HG03520 (cell line): ENCODE results near the gene IL1RL1.
"Not testable (repeated sequence)": the region's sequence is repeated elsewhere in the genome, so short reads cannot be mapped to it uniquely, and the experiment has no call there.

Experiments used
- ATAC-seq: cut with Tn5 transposase; IDR thresholded peaks from one replicate; pipeline ENCODE4 v1.9.1; 2021; ENCODE audit warnings: mild to moderate bottlenecking, moderate library complexity; ENCODE audit not compliant: unreplicated experiment

IL1RL1 gene

DNA sequence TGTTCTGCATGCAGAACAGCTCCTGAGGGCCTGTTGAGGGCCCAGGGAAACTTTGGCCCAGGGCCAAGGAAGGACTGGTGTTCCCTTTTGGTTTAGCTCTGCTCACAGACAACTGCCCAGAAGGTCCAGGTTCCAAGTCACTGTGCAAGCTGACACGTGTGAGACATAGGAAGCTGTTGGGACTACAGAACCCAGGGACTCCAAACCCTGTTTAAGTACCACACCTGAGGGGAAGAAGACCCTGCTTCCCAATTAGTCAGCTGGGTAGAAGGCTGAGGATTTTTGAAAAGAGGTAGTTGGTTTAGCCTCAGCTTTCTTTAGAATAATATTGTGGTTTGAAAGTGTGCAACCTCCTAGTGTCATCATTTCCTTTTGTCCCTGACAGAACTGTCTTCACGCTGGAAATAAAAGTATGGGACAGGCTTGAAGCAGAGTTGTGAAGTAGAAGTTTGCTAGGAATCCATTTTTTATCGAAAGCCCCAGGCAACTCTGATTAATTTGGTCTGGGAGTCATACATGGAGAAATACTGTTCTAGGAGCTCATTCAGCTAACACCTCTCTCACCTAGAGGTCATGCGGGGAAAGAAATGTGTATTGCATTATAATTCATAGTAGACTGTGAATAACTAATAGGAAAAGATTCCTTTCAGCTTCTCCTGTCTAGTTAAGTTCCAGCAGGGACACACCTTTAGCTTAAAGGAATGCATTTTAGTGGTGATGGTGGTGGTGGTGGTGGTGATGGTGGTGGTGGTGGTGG is 19.9 kb upstream of the IL1RL1 start:
- ATAC-seq = no peak

DNA sequence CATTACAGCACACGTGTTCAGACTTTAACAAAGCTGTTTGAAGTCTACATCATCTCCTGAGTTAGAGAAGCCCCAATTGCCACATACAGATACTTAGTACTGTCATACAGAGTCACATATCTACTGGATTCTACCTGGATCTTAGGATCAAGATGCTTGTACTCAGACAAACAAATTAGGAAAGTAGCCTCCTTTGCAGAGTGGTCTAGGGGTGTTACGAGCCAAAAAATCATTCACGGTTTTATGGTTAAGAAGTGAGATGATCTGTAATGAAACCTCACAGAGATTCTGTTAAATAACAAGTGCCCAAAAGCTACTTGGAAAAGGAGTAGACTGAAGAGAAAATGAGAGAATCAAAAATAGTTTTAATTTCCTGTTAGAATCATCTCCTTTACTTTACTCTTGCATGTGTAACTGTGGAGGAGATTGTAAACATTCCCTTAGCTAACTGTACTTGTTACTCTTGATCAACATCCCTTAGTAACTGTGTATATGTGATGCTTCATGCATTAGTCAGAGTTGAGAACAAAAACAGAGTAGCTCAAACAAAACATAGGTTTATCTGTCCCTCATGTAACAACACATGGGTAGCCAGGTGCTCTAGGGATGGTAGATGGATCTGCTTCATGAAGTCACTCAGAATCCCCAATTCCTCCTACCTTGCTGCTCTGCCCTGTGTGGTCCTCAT is 16.4 kb upstream of the IL1RL1 start:
- no peak for ATAC-seq

DNA sequence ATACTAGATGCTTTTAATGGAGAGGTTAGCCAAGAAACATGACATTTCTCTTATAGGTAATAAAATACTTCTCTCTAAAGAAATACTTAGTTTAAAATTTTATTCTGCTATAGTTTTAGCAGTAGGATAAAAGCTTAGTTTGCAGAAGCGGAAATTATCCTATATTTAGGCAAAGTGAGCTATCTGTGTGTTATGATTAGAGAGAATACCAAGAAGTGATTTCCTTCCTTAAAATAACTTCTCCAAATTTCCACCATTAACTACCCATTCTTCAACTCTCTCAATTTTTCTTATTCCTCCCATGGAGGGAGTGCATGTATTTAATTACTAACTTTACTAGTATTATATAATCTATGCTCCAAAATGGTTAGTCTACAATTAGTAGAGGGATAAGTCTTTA is 15.8 kb upstream of the IL1RL1 start:
- ATAC-seq = no peak

DNA sequence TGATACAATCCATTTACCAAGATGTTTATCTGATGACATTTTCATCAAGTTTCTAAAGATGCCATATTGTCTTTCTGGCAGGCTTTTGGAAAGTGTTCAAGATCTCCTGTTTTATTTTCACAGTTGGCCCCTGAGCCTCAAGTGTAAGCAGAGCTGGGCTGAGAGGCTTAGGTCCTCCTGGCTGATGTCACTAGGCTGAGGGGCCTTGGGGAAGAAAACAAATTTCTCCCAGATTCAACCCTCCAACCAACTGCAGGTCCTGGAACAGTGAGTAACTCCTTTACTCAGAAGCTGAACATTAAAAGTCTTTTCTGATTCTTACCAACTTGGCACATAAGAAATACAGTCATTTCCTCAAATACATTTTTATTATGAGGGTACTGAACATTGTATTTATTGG is 14.9 kb upstream of the IL1RL1 start:
- no peak for ATAC-seq

DNA sequence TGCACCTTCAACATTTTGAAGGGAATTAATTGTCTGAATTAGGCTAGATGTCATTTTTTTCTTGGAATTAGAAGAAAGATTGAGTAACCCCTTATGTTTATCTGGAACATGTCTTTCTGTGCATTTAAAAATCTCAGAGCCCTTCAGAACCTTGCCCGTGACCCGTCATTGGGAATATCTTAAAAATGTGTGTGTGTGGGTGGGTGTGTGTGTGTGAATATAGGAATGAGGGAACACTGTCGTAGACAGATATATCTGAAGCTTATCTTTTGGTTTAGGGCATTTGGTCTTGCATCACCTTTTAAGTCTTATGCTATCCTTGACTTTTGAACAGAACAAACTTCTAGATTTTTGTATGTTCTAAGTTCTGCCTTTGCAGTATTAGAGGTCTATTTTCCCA is 13.5 kb upstream of the IL1RL1 start:
- ATAC-seq = no peak

DNA sequence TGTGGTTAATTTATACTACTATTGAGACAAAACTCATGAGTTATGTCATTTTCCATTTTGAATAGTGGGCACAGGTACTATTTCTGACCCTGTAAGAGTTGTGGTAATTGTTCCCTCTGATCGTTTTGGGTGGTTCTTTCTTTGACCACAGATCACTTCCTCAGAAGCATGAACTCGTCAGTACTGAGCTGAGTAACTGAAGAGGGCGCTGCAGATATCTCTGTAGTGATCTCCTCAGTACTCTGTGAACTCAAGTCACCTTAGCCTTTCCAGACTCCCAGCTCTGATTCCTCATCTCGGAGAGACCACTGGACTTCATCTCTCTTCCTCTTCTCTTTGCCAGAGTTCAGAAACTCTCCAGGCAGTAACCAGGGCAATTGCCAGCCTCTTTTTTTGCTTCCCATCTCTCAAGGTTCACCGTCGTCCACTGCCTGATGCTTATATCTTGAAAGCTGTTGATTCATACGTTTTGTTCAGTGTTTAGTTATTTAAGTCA is 9.4 kb upstream of the IL1RL1 start:
- peak; percentile 96 for ATAC-seq

DNA sequence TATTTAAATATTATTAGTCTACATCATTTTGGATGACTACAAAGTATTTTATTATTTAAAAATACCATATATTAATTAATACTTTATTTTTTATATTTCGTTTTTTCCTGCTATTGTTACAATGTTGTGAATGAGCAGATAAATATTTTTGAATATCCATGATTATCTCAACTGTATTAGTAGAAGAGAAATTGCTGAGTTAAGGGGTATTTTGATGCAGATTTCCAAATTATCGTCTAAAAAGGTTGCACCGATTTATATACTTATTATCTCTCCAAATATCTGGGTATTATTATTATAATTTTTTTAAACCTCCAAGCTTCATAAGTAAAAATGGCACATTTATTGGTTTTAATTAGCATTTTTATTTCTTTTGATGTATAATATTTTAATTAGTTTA is 8.9 kb upstream of the IL1RL1 start:
- no peak for ATAC-seq

DNA sequence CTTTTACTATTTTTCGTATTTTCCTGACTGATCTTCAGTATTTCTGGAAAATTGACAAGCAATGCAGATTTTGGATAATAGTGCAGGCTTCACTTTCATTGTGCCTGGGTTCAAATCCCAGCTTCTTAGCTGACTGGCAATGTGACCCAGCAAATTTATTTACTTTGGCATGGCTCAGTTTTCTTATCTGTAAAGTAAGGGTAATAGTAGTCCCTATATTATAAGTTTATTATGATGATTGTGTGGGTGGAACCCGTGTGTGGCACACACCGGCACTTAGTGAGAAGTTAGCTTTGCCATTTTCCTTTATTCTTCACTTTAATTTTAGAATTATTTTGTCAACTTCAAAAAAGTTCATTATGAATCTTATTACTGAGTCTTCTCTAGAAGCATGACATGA is 7.8 kb upstream of the IL1RL1 start:
- no peak for ATAC-seq

DNA sequence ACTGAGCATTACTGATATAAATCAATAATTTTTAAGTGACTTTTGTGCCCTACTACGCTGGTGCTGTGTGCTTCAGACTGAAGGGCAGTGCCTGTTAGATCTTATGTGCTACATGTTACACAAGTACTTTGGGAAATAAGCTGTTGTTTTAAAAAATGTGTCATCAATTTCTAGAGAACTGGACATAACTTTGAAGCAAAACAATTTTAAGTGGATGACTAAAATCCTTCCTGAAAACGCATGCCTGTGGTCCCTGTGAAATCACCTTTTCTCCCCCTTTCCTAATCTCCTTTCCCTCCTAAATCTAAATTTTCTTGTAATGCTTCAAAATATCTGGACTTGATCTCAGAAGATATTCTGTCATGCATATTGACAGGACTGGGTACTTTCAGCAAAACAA is 7.1 kb upstream of the IL1RL1 start:
- ATAC-seq = no peak

DNA sequence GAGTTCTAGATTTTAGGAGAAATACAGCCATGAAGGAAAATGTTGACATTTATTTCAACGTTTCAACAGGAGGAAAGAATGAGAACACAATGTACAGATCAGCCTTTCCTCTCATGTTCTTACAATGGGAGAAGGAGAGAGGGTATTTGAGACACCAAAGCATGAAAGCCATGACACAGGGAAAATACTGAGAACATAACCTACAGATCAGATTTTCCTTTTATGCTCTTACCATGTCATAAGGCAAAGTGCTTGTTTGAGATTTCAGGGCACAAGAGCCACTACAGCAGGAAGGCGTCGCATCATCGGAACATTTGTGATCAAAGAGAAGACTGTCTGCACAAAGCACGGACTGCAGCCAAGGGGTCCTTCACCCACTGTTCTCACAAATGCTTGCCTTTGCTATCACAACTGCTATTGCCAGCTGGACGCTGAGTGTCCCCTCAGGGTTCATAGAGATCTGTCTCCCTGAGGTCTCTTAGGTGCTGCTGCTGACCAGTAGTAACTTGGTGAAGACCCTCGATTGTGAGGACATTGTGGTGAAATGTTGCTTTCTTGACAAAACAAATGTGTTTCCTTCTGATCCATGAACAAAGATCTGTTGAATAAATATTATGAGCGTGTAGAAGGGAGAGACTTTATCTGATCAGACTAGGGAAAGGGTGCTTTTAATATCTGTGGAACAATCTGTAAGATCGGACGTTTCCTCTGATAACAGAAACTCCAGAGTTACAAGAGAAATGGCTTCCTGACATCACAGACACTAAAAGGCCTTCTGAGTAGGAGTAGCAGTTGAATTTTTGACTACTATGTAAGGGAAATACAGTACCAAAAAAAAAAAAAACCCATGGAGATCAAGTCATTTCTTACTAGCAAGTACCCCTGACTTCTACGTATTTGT is 6.4 kb upstream of the IL1RL1 start:
- no peak for ATAC-seq

DNA sequence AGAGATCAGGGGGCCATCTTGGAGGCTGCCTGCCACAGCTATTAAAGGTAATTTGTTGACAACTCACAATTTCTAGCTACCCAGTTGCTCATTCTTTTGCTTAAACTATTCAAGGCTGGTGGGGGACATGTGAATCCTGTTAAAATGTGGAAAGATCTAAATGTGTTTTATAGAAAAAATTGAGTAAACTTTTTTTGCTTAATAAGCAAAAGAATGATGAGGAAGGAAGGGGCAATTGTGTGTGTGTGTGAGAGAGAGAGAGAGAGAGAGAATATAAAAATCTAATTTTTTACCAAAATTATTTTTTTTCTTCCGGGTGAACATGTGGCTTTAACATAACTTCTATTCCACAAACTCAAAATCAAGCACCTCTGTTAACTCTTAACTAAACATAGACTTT is 5.2 kb upstream of the IL1RL1 start:
- ATAC-seq = no peak

DNA sequence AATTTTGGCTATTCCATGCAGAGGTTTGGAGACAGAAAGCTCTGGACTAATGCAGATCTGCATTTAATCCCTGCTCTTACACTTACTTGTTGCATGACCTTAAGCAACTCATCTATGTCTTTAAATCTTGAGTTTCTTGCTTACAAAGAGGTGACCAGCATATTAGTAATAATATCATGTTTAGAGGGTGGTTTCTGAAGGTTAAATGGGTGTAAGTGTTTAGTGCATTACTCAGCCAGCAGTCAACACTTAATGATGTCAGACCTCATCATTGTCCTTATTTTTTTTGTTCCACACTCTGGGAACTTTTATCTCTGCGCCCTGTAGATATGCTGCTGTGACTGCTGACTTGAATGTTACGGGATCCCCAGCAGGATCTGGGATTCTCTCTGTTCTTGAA is 1.7 kb downstream of the IL1RL1 start:
- no peak for ATAC-seq

DNA sequence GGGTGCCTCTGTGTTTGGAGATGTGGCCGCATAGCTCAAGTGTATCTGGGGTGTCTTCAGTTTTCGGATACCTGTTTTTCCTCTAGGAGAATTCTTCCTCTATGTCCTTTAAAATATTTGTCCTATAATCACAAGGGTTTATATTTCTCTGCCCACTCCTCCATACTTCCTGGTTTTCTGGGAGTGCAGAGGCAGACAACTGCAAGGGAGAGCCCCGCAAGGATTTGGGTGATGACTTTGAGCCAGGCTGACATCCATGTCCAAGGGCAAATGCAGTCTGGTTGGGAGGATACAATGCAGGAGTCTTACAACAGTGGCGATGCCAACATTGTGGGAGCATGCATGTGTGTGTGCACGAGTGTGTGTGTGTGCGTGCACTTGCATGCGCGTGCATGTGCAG is 2.1 kb downstream of the IL1RL1 start:
- no peak for ATAC-seq

DNA sequence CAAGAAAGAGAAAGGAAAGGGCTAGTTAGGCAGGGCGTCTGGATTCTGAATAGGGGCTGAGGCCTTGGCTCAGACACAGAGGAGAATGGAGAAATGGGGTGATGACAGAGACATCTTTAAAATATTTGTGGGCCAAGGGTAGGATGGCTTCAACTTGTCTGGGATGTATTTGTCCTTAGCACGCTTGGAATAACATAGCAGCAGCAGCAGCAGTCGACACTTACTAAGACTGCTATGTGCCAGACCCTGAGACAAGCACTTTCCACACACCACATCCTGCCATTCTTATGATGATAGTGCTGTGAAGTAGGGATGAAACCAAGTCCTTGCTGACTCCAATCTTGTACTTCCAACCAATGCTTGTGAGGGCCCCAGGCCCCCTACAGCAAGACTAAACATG is 2.6 kb downstream of the IL1RL1 start:
- ATAC-seq = no peak

DNA sequence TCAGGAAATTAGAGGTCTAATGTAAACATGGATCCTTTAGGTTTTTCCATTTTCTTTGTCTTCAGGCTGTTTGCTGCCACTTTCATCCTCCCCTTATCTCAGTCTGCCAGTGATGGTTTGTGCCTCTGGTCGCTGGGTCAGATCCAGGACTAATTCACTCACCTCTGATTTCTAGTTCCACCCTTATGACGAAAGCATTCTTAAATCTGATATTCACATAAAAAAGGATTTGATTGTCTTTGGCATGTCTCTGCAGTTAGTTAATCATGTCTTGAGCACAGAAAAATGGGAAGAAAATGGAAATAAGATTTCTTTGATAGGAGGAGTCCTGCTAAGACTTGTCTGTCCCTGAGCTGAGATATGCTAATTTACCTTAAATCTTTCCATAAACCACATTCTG is 4.6 kb downstream of the IL1RL1 start:
- ATAC-seq = no peak

DNA sequence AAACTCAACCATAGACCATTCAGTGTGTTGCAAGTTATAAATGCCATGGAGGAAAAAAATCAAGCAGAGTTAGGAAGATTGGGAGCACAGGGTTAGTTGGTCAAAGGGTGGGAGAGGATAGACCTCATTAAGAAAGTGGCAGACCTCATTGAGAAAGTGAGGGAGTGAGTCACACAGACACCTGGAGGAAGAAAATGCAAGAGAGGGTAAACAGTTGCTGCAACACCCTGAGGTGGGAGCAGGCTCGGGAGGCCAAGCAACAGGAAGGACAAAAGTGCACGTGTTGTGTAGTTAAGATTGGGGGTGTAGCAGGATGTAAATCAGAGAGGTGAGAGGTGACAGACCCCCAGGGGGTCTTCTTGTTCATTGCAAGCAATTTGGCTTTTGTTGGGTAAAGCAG is 6.4 kb downstream of the IL1RL1 start:
- ATAC-seq = no peak

DNA sequence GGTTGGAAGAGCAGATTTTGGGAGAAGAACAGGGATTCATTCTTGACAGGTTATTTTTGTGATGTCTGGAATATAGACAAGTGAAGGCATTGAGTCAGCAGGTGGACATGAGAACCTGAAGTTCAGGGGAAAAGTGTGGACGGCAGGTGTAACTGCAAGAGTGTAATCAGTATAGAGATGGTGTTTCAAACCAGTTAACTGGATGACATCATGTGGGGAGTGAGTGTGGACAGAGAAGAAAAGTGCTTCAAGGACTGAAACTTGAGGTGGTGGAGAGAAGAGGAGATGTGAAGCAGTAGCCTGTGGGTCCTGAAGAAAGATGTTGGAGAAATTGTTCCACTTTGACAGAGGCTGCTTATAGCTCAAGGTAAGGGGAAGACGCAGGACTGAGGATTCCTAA is 7.1 kb downstream of the IL1RL1 start:
- ATAC-seq = no peak

DNA sequence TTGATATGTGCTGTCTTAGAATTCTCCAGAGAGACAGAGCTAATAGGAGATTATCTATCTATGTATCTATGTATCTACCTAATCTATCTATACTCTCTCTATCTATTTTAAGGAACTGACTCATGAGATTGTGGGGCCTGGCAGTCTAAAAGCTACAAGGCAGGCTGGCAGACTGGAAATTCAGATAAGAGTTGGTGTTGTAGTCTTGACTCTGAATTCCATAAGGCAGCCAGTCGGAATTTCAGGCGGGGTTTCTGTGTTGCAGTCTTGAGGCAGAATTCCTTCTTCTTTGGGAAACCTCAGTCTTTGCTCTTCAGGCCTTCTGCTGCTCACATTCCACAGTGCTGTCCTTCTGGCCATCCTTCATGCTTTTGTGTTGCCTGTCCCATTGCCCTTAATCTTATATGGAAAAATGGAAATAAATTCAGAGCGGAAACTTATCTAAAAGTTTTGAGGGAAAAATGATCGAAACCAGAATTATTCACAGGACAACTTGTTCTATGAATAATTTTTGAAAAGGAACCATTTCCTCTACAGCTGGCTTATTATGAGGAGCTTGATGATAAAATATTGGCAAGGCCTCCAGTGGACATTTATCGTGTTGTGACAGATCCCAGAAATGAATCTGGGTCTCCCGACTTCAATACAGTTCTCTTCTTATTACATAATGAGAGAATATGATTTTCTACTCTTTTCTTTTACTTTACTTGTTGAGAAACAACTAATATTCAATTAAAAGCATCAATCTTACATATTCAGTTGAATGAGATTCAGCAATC is 10.8 kb downstream of the IL1RL1 start:
- ATAC-seq = no peak

DNA sequence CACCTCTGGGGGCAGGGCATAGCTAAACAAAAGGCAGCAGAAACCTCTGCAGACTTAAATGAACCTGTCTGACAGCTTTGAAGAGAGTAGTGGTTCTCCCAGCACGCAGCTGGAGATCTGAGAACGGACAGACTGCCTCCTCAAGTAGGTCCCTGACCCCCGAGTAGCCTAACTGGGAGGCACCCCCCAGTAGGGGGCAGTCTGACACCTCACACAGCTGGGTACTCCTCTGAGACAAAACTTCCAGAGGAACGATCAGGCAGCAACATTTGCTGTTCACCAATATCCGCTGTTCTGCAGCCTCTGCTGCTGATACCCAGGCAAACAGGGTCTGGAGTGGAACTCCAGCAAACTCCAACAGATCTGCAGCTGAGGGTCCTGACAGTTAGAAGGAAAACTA is 13.6 kb downstream of the IL1RL1 start:
- ATAC-seq = not testable (repeated sequence)

DNA sequence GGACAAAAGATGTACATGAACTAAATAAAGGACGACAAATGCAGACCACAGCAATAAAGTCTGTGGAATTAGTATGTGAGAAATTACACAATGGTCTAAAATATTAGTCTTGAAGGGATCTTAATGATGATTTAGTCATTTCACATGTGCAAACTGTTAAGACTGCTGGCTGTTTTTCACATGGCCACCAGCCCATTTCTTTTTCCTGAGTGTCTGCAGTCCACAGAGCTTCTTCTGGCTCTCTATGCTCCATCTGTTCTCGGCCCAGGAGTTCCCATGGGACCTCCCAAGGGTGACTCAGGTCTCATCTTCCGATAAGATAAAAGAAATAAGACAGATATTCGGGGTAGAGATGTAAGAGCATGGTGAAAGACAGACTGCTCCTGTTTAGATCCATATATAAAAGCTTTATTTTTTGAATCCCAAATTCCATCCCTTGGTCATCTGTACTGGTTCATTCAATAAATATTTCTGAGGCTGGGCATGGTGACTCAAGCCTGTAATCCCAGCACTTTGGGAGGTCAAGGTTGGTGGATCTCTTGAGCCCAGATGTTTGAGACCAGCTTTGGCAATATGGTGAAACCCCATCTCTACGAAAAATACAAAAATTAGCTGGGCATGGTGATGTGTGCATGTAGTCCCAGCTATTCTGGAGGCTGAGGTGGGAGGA is 20.1 kb downstream of the IL1RL1 start:
- no peak for ATAC-seq
